Stimulated activated CD8-positive, alpha-beta memory T cell treated with anti-CD3 and anti-CD28 coated beads, Interleukin-4, amount 100 ng/mL, for 1 hour (primary cell): Measurements from ENCODE around the gene PRKCD.

ENCODE experiments used
- DNase-seq, 2 donors: peaks; one replicate each; pipeline ENCODE4 v3.0.0-alpha.2; 2020; ENCODE audit warnings: low read depth in 2 of 2, low spot score in 1 of 2

The PRKCD gene

GRCh38 chr3:53160660-53161449 is at the start of gene PRKCD:
PRKCD (plus strand) TSS chr3:53161209; CDS start chr3:53178423, 17,214 bp downstream.
- DNase-seq, result peak; percentile 46 to 68

GRCh38 chr3:53111822-53112221 is 49.2 kb upstream of the PRKCD start:
- DNase-seq, result no peak

GRCh38 chr3:53113293-53114010 is 47.6 kb upstream of the PRKCD start:
- DNase-seq, result no peak

- peak; percentile 62 to 70 for DNase-seq
These were observed 47.0 kb upstream of the PRKCD start for GRCh38 chr3:53114011-53114400.

- no peak for DNase-seq
These were observed 46.5 kb upstream of the PRKCD start for GRCh38 chr3:53114412-53115074.

GRCh38 chr3:53116956-53117355 is 44.1 kb upstream of the PRKCD start:
- no peak for DNase-seq

- no peak for DNase-seq
These were observed 40.7 kb upstream of the PRKCD start for GRCh38 chr3:53120336-53120735.

- no peak for DNase-seq
These were observed 38.6 kb upstream of the PRKCD start for GRCh38 chr3:53122255-53122932.

GRCh38 chr3:53122933-53123305 is 38.1 kb upstream of the PRKCD start:
- DNase-seq, result no peak

GRCh38 chr3:53123510-53123909 is 37.5 kb upstream of the PRKCD start:
- DNase-seq, result no peak

- DNase-seq, result no peak
These were observed 37.1 kb upstream of the PRKCD start for GRCh38 chr3:53123953-53124352.

- no peak for DNase-seq
These were observed 34.4 kb upstream of the PRKCD start for GRCh38 chr3:53126601-53127000.

- no peak for DNase-seq
These were observed 31.7 kb upstream of the PRKCD start for GRCh38 chr3:53129344-53129743.

GRCh38 chr3:53130179-53131061 is 30.6 kb upstream of the PRKCD start, which contains the start of gene RFT1:
RFT1 (minus strand) TSS chr3:53130435; CDS start chr3:53130400, 35 bp downstream.
- peak; percentile 97 to 99 for DNase-seq

- no peak for DNase-seq
These were observed 29.9 kb upstream of the PRKCD start for GRCh38 chr3:53131096-53131495.

GRCh38 chr3:53132347-53132746 is 28.7 kb upstream of the PRKCD start:
- no peak for DNase-seq

- peak in 1 of 2 donors; percentile 41 for DNase-seq
These were observed 26.3 kb upstream of the PRKCD start for GRCh38 chr3:53134631-53135232.

- DNase-seq, result no peak
These were observed 23.8 kb upstream of the PRKCD start for GRCh38 chr3:53137221-53137620.

GRCh38 chr3:53137835-53138446 is 23.1 kb upstream of the PRKCD start:
- no peak for DNase-seq
